GM12878 (cell line): Measurements from ENCODE around the gene PACS2. TPM values are rescaled to one million over a fixed set of nuclear protein-coding genes. Genes with fewer than 3 reads are reported as not detected.

Experiments
- CHD2 ChIP-seq: IDR thresholded peaks from 2 replicates; pipeline ENCODE4 v1.6.1; 2011; ENCODE audit warnings: low read depth, low read length, improper control_type of control experiment, borderline replicate concordance
- FOS ChIP-seq: IDR thresholded peaks from 3 replicates; pipeline ENCODE4 v1.6.1; 2011; ENCODE audit warnings: borderline replicate concordance; ENCODE audit not compliant: insufficient read length; ENCODE audit errors: extremely low read depth
- GATAD2B ChIP-seq: fragments of 450-650 bp; conservative IDR thresholded peaks from 2 replicates; pipeline ENCODE4 v1.6.1; 2017; ENCODE audit warnings: low read depth, mild to moderate bottlenecking, moderate library complexity
- HDGF ChIP-seq: fragments of 450-650 bp; IDR thresholded peaks from 2 replicates; pipeline ENCODE4 v1.6.1; 2016; ENCODE audit warnings: antibody characterized with exemption
- IKZF1 ChIP-seq: fragments of 450-650 bp; conservative IDR thresholded peaks from 2 replicates; pipeline ENCODE4 v1.6.1; 2017; ENCODE audit warnings: antibody characterized with exemption, mild to moderate bottlenecking
- KDM1A ChIP-seq: fragments of 200-600 bp; sonication (generic); IDR thresholded peaks from 2 replicates; pipeline ENCODE4 v1.6.1; 2016; ENCODE audit warnings: borderline replicate concordance
- NBN ChIP-seq: fragments of 450-650 bp; IDR thresholded peaks from 2 replicates; pipeline ENCODE4 v1.6.1; 2016
- NR2F1 ChIP-seq: fragments of 450-650 bp; conservative IDR thresholded peaks from 2 replicates; pipeline ENCODE4 v1.6.1; 2017; ENCODE audit warnings: mild to moderate bottlenecking
- PAX5 ChIP-seq: IDR thresholded peaks from 2 replicates; pipeline ENCODE4 v1.6.1; 2011; ENCODE audit warnings: low read depth, low read length, borderline replicate concordance
- PAX8 ChIP-seq: fragments of 450-650 bp; IDR thresholded peaks from 2 replicates; pipeline ENCODE4 v1.6.1; 2017; ENCODE audit warnings: mild to moderate bottlenecking, moderate library complexity
- PML ChIP-seq: IDR thresholded peaks from 2 replicates; pipeline ENCODE4 v1.6.1; 2012; ENCODE audit warnings: low read length, inconsistent platforms
- RB1 ChIP-seq: fragments of 450-650 bp; formaldehyde crosslinking; IDR thresholded peaks from 2 replicates; pipeline ENCODE4 v1.6.1; 2017; ENCODE audit warnings: mild to moderate bottlenecking, borderline replicate concordance
- SMC3 ChIP-seq: IDR thresholded peaks from 2 replicates; pipeline ENCODE4 v1.6.1; 2011; ENCODE audit warnings: low read length, improper control_type of control experiment, borderline replicate concordance
- SUZ12 ChIP-seq: fragments of 200-600 bp; sonication (generic); IDR thresholded peaks from one replicate; pipeline ENCODE4 v1.6.1; 2018; ENCODE audit warnings: antibody characterized with exemption, mild to moderate bottlenecking; ENCODE audit not compliant: unreplicated experiment
- ZNF217 ChIP-seq: fragments of 450-650 bp; IDR thresholded peaks from 2 replicates; pipeline ENCODE4 v1.6.1; 2017; ENCODE audit warnings: antibody characterized with exemption, mild to moderate bottlenecking
- ZNF24 ChIP-seq: fragments of 450-650 bp; IDR thresholded peaks from 2 replicates; pipeline ENCODE4 v1.6.1; 2017; ENCODE audit warnings: antibody characterized with exemption, mild to moderate bottlenecking
- ZNF384 ChIP-seq: IDR thresholded peaks from 2 replicates; pipeline ENCODE4 v1.6.1; 2012; ENCODE audit warnings: low read depth, mild to moderate bottlenecking, low read length, improper control_type of control experiment, borderline replicate concordance
- polyA plus RNA-seq, 11 experiments: library from polyadenylated mRNA; depleted of rRNA in 4 of 11; unstranded in 6 of 11; stranded (reverse) in 5 of 11; fragments of >200 nt; fragmentation: Nextera tagmentation in 4 of 11; fragmentation: Illumina TruSeq in 1 of 11; extraction: Ambion mirVana in 4 of 11; extraction: Trizol in 1 of 11; gene quantifications; 1 replicate in 1 of 11; 2 replicates in 10 of 11; pipeline versions ENCODE4 v1.2.1 to v1.2.3, GENCODE V29; 2011 to 2016; ENCODE audit warnings: inconsistent platforms in 2 of 11, missing spikeins in 2 of 11, low read depth in 1 of 11
- total RNA-seq, 4 experiments: library from RNA; depleted of rRNA in 3 of 4; stranded (reverse); fragments of >200 nt in 3 of 4; fragmentation: Illumina TruSeq in 1 of 4; extraction: Trizol in 1 of 4; gene quantifications; 2 replicates each; pipeline versions ENCODE4 v1.2.1 to v1.2.3, GENCODE V29; 2013 to 2021
- TF ChIP-seq, protein P1 (sequence below): fragments of 450-650 bp; IDR thresholded peaks from 2 replicates; pipeline ENCODE4 v1.6.1; 2017; ENCODE audit warnings: borderline replicate concordance
- TF ChIP-seq, protein P2 (sequence below): IDR thresholded peaks from 2 replicates; pipeline ENCODE4 v1.6.1; 2012; ENCODE audit warnings: improper control_type of control experiment, low read depth, low read length; ENCODE audit not compliant: insufficient replicate concordance
- TF ChIP-seq, protein P3 (sequence below): fragments of 450-650 bp; IDR thresholded peaks from 2 replicates; pipeline ENCODE4 v1.6.1; 2017; ENCODE audit warnings: mild to moderate bottlenecking, low read depth, inconsistent platforms; ENCODE audit not compliant: poor library complexity, severe bottlenecking
- TF ChIP-seq, protein P4 (sequence below): IDR thresholded peaks from 2 replicates; pipeline ENCODE4 v1.6.1; 2011; ENCODE audit warnings: borderline replicate concordance, low read depth, mild to moderate bottlenecking, moderate library complexity, mixed read lengths, low read length; ENCODE audit not compliant: insufficient read depth; ENCODE audit errors: extremely low read length

The PACS2 gene
- total and polyA plus RNA-seq, 10 of the 15 experiments (the other 5 are each of a cell fraction or from before 2014, with no cell fraction given) = 0.21 to 37.3 (median 9.4) TPM

DNA sequence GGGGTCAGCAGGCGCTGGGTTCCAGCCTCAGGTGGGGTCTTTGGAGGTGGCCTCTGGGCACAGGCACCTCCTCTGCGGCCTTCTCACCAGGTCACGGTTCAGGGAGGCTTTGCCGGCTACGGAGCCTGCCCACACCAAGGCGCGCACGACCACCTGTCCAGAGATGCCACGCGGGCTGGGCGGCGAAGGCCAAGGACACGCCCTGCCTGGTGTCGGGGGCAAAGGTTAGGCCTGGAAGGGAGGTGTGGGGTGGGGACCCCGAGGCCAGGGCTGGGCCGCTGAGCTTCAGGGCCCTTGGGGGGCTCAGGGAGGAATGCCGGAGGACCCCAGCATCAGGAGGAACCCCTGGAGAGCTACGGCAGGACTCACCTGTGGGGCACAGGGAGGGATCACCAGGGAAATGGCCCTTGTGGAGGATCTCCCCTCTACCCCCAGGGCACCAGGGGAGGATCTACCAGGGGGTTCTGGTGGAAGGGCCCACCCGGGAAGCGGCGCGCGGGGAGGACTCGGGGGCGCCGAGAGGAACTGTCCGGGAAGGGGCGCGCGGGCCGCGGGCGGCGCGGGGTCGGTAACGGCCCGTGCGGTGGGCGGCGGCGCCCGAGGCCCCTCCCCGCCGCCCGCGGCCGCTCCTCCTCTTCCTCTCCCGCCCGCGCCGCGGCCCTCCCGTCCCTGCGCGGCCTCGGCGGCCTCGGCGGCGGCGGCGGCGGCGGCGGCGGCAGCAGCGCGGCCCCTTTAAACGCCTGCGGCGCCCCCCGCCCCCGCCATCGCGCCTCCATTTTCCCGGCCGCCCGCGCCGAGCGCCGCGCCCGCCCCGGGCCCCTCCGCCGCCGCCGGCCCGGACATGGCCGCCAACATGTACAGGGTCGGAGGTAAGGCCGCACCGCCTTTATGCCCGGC lies 104.9 kb downstream of the PACS2 start, which contains the start of gene MTA1 (continued):
- TF ChIP-seq GATAD2B = peak; percentile 73
- TF ChIP-seq IKZF1 = peak; percentile 25; the same call in 1 of the 2 replicates
- TF ChIP-seq SUZ12 = no peak
- TF ChIP-seq, protein P1, sequence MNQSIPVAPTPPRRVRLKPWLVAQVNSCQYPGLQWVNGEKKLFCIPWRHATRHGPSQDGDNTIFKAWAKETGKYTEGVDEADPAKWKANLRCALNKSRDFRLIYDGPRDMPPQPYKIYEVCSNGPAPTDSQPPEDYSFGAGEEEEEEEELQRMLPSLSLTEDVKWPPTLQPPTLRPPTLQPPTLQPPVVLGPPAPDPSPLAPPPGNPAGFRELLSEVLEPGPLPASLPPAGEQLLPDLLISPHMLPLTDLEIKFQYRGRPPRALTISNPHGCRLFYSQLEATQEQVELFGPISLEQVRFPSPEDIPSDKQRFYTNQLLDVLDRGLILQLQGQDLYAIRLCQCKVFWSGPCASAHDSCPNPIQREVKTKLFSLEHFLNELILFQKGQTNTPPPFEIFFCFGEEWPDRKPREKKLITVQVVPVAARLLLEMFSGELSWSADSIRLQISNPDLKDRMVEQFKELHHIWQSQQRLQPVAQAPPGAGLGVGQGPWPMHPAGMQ = no peak
- peak; percentile 68; the same call in 1 of the 2 replicates for TF ChIP-seq RB1
- no peak for TF ChIP-seq PAX5
- TF ChIP-seq HDGF = 0 out of 2 replicates have a peak, but pooled peaks have one; percentile 46
- TF ChIP-seq, protein P2, sequence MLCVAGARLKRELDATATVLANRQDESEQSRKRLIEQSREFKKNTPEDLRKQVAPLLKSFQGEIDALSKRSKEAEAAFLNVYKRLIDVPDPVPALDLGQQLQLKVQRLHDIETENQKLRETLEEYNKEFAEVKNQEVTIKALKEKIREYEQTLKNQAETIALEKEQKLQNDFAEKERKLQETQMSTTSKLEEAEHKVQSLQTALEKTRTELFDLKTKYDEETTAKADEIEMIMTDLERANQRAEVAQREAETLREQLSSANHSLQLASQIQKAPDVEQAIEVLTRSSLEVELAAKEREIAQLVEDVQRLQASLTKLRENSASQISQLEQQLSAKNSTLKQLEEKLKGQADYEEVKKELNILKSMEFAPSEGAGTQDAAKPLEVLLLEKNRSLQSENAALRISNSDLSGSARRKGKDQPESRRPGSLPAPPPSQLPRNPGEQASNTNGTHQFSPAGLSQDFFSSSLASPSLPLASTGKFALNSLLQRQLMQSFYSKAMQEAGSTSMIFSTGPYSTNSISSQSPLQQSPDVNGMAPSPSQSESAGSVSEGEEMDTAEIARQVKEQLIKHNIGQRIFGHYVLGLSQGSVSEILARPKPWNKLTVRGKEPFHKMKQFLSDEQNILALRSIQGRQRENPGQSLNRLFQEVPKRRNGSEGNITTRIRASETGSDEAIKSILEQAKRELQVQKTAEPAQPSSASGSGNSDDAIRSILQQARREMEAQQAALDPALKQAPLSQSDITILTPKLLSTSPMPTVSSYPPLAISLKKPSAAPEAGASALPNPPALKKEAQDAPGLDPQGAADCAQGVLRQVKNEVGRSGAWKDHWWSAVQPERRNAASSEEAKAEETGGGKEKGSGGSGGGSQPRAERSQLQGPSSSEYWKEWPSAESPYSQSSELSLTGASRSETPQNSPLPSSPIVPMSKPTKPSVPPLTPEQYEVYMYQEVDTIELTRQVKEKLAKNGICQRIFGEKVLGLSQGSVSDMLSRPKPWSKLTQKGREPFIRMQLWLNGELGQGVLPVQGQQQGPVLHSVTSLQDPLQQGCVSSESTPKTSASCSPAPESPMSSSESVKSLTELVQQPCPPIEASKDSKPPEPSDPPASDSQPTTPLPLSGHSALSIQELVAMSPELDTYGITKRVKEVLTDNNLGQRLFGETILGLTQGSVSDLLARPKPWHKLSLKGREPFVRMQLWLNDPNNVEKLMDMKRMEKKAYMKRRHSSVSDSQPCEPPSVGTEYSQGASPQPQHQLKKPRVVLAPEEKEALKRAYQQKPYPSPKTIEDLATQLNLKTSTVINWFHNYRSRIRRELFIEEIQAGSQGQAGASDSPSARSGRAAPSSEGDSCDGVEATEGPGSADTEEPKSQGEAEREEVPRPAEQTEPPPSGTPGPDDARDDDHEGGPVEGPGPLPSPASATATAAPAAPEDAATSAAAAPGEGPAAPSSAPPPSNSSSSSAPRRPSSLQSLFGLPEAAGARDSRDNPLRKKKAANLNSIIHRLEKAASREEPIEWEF = no peak
- no peak for TF ChIP-seq PML
- TF ChIP-seq SMC3 = no peak
- TF ChIP-seq NR2F1 = peak; percentile 89
- no peak for TF ChIP-seq KDM1A
- TF ChIP-seq ZNF384 = no peak
- 0 out of 2 replicates have a peak, but pooled peaks have one; percentile 26 for TF ChIP-seq ZNF217
- peak; percentile 51; the same call in 1 of the 2 replicates for TF ChIP-seq NBN
- no peak for TF ChIP-seq PAX8
- TF ChIP-seq, protein P3, sequence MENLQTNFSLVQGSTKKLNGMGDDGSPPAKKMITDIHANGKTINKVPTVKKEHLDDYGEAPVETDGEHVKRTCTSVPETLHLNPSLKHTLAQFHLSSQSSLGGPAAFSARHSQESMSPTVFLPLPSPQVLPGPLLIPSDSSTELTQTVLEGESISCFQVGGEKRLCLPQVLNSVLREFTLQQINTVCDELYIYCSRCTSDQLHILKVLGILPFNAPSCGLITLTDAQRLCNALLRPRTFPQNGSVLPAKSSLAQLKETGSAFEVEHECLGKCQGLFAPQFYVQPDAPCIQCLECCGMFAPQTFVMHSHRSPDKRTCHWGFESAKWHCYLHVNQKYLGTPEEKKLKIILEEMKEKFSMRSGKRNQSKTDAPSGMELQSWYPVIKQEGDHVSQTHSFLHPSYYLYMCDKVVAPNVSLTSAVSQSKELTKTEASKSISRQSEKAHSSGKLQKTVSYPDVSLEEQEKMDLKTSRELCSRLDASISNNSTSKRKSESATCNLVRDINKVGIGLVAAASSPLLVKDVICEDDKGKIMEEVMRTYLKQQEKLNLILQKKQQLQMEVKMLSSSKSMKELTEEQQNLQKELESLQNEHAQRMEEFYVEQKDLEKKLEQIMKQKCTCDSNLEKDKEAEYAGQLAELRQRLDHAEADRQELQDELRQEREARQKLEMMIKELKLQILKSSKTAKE = no peak
- TF ChIP-seq, protein P4, sequence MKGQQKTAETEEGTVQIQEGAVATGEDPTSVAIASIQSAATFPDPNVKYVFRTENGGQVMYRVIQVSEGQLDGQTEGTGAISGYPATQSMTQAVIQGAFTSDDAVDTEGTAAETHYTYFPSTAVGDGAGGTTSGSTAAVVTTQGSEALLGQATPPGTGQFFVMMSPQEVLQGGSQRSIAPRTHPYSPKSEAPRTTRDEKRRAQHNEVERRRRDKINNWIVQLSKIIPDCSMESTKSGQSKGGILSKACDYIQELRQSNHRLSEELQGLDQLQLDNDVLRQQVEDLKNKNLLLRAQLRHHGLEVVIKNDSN = no peak
- no peak for TF ChIP-seq FOS
- TF ChIP-seq CHD2 = no peak
- no peak for TF ChIP-seq ZNF24
